Measurements from ENCODE around the gene PRIM1. TPM values are rescaled to one million over a fixed set of nuclear protein-coding genes. Genes with fewer than 3 reads are reported as not detected.
"Not testable (repeated sequence)": the region's sequence is repeated elsewhere in the genome, so short reads cannot be mapped to it uniquely, and the experiment has no call there.

Gene PRIM1
- total RNA-seq, 1 experiment from 2014 or later: 61.0 TPM

DNA sequence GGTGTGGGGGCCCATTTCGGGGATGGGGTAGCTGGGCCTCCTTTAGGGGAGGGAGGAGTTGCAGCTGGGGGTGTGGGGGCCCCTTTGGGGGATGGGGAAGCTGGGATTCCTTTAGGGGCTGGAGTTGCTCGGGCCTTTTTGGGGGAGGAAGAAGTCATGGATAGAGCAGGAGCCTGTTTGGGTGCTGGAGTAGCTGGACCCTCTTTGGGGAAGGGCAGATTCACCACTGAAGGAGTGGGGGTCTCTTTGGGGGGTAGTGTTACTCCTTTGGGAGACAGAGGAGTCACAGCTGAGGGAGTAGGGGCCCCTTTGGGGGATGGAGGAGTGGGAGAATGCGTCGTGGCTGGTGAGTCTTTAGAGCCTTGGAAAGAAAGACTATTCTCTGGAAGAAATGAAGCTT lies 33.5 kb downstream of the PRIM1 start:
- DNase-seq (ENCODE audit: low read depth): no peak

DNA sequence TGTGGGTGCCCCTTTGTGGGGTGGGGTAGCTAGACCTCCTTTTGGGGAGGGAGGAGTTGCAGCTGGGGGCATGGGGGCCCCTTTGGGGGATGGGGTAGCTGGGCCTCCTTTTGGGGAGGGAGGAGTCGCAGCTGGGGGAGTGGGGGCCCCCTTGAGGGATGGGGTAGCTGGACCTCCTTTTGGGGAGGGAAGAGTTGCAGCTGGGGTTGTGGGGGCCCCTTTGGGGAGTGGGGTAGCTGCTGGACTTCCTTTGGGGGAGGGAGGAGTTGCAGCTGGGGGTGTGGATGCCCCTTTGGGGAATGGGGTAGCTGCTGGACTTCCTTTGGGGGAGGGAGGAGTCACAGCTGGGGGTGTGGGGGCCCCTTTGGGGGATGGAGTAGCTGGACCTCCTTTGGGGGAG lies 34.0 kb downstream of the PRIM1 start:
- no peak for DNase-seq (ENCODE audit: low read depth)

DNA sequence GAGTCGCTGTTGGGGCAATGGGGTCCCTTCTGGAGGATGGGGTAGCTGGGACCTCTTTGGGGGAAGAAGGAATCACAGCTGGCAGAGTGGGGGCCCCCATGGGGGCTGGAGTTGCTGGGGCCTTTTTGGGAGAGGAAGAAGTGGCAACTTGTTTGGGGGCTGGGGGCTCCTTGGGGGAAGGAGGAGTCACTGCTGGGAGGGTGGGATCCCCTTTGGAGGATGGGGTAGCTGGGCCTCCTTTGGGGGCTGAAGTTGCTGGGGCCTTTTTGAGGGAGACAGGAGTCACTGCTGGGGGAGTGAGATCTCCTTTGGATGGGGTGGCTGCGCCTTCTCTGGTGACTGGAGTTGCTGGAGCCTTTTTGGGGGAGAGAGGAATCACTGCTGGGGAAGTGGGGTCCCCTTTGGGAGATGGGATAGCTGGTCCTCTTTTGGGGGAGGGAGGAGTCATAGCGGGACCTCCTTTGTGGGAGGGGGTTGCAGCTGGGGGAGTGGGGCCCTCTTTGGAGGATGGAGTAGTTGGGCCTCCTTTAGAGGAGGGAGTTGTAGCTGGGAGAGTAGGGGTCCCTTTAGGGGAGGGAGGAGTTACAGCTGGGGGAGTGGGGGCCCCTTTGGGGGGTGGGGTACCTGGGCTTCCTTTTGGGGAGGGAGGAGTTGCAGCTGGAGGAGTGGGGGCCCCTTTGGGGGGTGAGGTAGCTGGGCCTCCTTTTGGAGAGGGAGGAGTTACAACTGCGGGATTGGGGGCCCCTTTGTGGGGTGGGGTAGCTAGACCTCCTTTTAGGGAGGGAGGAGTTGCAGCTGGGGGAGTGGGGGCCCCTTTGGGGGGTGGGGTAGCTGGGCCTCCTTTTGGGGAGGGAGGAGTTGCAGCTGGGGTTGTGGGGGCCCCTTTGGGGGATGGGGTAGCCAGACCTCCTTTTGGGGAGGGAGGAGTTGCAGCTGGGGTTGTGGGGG lies 34.9 kb downstream of the PRIM1 start:
- no peak for DNase-seq (ENCODE audit: low read depth)

DNA sequence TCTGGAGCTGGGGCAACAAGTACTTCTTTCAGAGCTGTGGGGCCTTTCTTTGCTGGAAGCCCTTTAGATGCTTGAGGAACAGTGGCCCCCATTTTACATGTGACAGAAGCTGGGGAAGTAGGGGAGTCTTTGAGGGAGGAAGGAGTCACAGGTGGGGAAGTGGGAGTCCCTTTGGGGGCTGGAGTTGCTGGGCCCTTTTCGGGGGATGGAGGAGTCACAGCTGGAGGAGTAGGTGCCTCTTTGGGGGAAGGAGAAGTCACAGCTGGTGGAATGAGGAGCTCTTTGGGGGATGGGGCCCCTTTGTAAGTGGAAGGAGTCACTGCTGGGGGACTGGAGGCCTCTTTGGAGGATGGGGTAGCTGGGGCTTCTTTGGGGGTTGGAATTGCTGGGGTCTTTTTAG lies 35.7 kb downstream of the PRIM1 start:
- DNase-seq (ENCODE audit: low read depth): no peak

DNA sequence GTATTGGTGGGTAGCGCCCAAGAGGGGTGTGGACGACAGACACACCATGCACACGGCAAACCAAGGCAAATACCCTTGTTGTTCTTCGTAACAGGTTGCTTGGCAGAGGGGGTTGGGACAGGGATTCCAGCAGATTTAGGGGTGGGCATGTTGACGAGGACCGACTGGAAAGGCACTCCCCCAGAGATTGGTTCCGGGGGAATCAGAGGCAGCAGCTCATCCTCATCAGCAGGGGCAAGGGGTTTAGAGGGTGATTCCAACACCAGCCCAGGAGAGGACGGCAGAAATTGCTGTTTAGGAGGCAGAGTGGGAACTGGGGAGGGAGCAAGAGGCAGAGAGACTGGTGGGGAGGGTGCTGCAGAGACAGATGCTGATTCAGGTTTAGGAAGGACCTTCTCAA lies 36.3 kb downstream of the PRIM1 start:
- no peak for DNase-seq (ENCODE audit: low read depth)

DNA sequence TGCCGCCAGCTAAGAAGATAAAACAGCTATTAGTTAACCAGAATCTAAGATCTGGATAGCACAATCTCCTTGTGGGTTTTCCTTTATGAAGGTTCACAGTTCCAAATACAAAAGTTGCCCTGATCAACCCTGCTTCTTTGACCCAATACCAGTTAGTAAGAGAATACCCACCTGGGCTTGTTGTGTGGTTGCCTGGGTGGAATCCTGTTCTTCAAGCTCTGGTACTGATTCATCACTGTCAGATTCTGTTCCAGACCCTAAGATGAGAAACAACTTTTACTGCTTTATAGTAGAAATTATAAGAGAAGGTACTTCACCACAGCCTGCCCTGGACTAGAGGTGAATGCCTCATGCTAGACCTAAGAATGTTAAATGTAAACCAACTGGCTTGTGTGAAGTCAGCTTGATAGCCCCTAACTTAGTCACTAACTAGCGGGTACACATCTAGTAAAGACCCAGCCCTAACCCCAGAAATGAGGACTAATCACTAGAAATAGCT lies 37.6 kb downstream of the PRIM1 start:
- no peak for DNase-seq (ENCODE audit: low read depth)

DNA sequence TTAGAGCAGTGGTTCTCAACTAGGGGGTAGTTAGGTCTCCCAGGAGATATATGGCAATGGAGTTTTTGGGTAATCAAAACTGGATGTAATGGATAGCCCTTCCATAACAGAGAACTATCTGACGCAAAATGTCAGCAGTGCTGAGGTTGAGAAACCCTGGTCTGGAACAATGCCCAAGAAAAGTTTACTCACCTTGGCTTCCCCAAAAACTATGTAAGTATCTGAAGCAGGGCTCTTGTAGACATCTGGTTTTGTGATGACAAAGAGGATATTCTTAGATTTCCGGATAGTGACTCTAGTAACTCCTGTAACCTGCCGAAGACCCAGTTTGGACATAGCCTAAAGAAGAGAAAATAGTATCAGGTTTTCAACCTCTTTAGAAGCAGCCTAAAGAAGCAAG lies 38.8 kb downstream of the PRIM1 start:
- DNase-seq (ENCODE audit: low read depth): no peak

DNA sequence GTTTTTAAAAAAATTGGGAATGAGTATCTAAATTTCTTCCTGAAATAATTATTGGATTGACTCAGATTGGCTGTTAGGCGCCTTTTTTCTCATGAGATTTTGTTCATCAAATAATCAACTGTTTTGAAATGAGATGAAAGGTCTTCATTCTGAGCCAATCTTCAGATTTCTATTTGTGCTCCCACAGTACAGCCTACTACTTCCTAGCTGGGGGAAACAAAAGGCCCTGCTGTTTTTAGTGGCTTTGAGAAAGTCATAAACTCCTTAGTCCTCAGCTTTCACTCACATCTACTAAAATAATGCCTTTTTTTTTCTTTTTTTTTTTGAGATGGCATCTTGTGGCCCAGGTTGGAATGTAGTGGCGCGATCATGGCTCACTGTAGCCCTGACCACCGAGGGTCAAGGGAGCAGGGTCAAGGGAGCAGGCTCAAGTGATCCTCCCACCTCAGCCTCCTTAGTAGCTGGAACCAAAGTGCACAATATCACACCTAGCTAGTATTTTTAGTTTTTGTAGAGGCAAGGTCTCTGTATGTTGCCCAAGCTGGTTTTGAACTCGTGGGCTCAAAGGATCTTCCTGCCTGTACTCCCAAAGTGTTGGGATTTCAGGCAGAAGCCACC lies 42.3 kb downstream of the PRIM1 start:
- DNase-seq (ENCODE audit: low read depth): no peak

DNA sequence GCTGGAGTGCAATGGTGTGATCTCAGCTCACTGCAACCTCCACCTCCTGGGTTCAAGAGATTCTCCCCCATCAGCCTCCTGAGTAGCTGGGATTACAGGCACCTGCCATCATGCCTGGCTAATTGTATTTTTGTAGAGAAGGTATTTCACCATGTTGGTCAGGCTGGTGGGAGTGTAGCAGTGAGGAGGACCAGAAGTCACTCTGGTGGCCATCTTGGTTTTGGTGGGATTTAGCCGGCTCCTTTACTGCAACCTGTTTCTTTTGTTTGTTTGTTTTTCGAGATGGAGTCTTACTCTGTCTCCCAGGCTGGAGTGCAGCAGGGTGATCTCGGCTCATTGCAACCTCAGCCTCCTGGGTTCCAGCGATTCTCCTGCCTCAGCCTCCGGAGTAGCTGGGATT lies 47.6 kb downstream of the PRIM1 start:
- not testable (repeated sequence) for DNase-seq (ENCODE audit: low read depth)

DNA sequence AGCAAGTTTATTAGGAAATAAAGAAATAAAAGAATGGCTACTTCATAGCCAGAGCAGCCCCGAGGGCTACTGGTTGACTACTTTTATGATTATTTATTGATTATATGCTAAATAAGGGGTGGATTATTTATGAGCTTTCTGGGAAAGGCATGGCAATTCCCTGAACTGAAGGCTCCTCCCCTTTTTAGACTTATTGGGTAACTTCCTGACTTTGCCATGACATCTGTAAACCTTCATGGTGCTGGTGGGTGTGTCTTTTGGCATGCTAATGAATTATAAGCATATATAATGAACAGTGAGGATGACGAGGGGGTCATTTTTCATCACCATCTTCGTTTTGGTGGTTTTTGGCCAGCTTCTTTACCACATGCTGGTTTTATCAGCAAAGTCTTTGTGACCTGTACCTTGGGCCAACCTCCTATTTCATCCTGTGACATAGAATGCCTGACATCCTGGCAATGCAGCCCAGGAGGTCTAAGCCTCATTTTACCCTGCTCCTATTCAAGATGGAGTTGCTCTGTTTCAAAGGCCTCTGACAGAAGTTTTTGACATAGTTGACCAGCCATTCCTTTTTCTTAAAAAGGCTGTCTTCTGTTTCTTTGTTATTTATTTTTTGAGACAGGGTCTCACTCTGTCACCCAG lies 53.0 kb downstream of the PRIM1 start:
- DNase-seq (ENCODE audit: low read depth): no peak

DNA sequence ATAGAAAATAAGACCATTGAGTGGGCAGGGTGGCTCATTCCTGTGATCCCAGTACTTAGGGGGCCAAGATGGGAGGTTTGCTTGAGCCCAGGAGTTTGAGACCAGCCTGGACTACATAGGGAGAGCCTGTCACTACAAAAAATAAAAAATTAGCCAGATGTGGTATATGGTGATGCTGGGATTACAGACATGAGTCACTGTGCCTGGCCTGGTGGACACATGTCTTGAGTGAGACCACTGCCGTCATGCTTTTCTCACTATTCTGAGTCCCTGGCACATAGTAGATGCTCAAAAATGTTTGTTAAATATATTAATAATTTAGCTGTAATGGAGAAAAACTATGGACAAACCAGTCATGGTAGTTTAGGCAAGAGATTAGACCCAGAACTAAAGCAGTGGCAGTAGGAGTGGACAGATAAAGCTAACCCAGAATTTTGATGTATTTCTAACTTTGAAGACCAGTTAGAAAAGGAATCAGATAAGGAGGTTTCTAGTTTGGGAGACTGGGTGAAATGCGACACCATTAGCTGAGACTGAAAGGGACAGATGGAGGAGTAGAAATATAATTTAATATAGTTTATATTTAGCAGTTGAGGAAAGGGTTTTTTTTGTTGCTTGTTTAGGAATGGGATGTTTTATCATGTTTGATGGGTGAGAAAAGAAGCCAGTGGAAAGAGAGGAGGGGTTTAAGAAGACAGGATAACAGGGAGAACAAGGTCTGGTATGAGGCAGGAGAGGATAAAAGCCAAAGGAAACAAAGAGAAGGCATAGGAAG lies 56.6 kb downstream of the PRIM1 start:
- DNase-seq (ENCODE audit: low read depth): no peak

DNA sequence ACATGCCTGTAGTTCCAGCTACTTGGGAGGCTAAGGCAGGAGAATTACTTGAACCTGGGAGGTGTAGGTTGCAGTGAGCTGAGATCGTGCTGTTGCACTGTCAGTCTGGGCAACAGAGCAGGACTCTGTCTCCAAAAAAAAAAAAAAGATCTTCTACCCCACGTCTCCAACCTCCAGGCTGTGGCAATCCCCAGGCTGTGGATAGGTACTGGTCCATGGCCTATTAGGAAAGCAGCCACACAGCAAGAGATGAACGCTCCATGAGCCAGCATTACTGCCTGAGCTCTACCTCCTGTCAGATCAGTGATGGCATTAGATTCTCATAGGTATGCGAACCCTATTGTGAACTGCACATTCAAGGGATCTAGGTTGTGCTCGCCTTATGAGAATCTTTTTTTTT lies 58.0 kb downstream of the PRIM1 start:
- no peak for DNase-seq (ENCODE audit: low read depth)

DNA sequence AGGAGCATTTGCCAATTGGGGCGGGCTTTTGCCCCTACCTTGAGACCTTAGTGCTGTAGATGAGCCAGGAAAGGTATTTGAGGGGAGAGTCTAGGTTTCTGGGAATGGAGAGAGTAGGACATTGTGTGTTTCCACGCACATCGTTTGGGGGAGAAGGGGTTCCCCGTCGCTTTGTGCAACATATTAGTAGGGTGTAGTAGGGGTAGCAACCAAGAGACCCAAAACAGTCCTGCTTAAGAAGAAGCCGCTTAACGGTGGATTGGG lies 63.3 kb downstream of the PRIM1 start:
- no peak for DNase-seq (ENCODE audit: low read depth)

DNA sequence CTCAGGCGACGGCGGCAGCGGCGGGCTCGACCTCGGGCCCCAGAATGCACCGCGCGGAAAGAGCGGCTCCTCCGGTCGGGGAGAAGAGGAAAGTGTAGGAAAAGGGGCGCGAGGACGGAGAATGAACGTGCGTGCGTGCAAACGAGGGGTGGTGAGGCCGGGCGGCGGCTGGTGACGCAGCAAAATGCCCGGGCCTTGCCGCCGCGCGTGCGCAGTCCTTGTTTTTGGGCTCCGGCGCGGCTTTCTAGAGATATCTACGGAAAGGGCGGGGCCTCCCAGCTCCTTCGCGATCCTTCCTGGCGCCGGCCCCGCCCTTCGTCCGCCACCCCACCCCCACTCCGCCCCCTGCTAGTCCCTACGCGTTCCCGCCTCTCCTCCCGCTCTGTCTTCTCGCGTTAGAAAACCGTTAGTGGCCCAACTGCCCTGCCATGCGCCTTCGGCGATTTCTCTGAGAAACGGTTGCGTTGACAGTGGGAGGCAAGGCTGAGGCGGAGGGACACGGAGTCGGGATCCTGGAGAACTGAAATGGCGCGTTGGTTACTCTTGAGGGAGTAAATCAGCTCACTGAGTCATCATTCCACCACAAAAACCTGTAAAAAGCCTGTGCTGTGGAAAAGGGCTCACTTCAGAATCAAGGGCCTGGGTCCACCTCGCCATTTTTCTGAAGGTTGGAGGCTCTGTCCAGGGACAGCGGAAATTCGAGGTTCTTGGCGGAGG lies 63.8 kb downstream of the PRIM1 start, which contains the start of gene PTGES3:
Gene PTGES3, minus strand, starts transcription at position 156 of the 717 bp plus-strand sequence. CDS start 285 bp downstream, outside the sequence.
- DNase-seq (ENCODE audit: low read depth): peak; percentile 98

DNA sequence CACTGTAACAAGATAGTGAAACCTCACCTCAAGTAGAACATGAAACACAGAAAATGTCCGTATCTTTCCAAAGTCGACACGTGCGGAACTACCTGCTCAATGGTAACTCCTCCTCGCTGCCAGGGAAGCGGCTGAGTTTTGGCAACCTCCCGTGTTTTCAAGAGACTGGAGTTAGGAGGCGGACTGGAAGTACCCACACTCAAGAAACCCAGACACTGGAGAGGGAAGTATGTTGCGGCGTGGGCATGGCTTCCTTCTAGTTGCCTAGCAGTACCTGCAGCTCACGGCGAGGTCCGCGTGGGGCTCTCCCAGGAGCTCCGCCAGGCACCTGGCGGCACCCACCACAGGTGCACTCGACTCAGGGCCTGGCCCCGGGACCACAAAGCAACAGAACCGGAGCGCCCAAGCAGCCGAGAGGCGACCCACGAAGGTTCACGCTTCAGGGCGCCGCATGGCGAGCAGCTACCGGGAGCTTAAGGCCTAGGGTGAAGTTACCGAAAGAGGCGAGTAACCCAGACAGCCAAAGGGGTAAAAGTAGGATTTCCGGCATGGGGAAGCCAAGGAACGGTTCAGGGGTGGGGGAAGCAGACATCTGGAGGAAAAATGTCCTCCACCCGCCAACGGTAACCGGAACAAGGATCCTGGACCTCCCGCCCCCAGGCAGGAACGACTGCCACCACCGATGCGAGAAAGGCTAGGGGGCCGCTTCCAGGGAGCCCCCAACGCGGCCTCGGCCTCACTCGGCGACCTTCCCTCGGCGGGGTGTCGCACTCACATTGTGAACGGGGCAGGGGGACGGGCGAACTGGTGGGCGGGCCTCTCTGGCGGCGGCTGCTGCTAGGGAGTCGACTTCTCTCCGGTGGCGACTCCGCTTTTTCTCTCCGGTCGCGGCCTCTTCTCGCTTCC lies 64.6 kb downstream of the PRIM1 start:
- DNase-seq (ENCODE audit: low read depth): peak; percentile 28

DNA sequence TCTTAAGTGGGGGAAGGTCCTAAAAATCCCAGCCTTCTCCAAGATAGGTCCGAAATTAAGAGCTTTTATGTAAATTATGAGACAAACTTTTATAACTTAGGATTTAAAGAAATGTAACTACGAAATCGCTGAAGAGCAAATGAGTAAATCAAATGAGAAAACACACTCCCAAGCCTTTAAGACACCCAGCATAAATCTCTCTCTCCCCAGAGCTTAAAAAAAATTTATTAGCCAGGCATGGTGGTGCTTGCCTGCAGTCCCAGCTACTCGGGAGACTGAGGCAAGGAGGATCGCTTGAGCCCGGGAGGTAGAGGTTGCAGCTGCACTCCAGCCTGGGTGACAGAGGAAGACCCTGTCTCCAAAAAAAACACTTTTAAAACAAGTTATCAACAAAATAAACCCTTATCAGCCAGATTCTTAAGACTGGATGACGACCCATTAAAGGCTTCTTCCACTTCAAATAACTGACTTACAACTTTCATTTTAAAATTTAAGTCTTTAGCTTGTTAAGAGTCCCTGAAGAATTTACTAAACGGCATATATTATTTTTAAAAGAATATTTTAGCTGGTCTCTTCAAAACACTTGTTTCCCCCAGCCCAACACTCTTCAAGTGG lies 67.3 kb downstream of the PRIM1 start:
- DNase-seq (ENCODE audit: low read depth): no peak

DNA sequence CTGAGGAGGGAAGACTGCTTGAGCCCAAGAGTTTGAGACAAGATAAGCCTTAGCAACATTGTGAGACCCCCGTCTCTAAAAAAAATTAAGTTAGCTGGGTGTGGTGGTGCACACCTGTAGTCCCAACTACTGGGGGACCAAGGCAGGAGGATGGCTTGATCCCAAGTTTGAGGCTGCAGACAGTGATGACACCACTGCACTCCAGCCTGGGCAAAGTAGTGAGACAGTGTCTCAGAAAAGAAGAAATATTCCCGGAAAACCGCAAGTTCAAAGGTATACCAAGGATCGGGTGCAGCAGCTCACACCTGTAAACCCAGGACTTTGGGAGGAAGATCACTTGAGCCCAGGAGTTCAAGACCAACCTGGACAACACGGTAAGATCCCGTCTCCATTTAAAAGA lies 69.8 kb downstream of the PRIM1 start:
- DNase-seq (ENCODE audit: low read depth): no peak
